Nephron (organoid): Measurements from ENCODE around the gene IFI27L1.

Experiments
- H3K27ac Mint-ChIP-seq, 3 experiments: 2 replicates each; pipeline ENCODE4 v1.8.0; 2020; ENCODE audit warnings: mixed read lengths in 3 of 3, mild to moderate bottlenecking in 2 of 3, moderate library complexity in 1 of 3
- H3K27me3 Mint-ChIP-seq: 2 replicates; pipeline ENCODE4 v1.8.0; 2021; ENCODE audit warnings: low read depth, mild to moderate bottlenecking, moderate library complexity, mixed read lengths
- H3K36me3 Mint-ChIP-seq: 2 replicates; pipeline ENCODE4 v1.8.0; 2020; ENCODE audit warnings: low read depth, mixed read lengths
- H3K4me1 Mint-ChIP-seq: 2 replicates; pipeline ENCODE4 v1.8.0; 2020; ENCODE audit warnings: mixed read lengths
- H3K4me3 Mint-ChIP-seq, 3 experiments: 2 replicates each; pipeline ENCODE4 v1.8.0; 2020; ENCODE audit warnings: mild to moderate bottlenecking in 3 of 3, mixed read lengths in 3 of 3, moderate library complexity in 2 of 3
- H3K9me3 Mint-ChIP-seq: 2 replicates; pipeline ENCODE4 v1.8.0; 2020; ENCODE audit warnings: mixed read lengths
- TF ChIP-seq, protein P1 (sequence below), 3 experiments: fragments of 200-600 bp; sonication (generic); IDR thresholded peaks; one replicate each; pipeline ENCODE4 v1.5.0; 2021; ENCODE audit warnings: antibody characterized with exemption in 3 of 3; ENCODE audit not compliant: unreplicated experiment in 3 of 3

Gene IFI27L1

DNA sequence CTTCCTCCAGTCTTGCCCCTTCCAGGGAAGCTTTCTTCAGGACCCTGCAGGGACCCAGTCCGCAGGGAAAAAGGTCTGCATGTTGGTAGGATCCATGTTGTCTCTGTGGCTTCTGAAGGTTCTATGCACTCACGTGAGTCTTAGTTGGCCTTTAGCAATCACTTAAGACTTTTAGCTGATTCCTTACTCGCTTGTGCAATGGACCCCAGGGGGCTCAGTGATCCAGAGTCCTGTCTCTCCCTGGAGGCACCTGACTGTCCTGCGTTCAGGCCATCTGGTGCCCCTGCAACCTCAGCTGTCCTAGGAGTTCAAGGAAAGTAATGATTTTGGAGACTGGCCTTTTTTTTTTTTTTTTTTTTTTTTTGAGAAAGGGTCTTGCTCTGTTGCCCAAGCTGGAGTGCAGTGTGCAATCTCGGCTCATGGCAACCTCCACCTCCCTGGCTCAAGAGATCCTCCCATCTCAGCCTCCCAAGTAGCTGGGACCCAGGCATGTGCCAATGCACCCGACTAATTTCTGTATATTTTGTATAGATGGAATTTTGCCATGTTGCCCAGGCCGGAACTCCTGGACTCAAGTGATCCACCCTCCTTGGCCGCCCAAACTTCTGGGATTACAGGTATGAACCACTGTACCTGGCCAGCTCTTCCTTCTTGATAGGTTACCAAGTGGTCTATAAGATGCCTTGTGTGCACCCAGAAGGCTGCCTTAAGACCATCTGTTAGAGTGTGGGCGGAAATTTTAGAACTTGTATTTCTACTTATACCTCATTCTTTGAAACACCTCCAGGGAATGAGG is 43.7 kb downstream of the IFI27L1 start:
- TF ChIP-seq, protein P1, sequence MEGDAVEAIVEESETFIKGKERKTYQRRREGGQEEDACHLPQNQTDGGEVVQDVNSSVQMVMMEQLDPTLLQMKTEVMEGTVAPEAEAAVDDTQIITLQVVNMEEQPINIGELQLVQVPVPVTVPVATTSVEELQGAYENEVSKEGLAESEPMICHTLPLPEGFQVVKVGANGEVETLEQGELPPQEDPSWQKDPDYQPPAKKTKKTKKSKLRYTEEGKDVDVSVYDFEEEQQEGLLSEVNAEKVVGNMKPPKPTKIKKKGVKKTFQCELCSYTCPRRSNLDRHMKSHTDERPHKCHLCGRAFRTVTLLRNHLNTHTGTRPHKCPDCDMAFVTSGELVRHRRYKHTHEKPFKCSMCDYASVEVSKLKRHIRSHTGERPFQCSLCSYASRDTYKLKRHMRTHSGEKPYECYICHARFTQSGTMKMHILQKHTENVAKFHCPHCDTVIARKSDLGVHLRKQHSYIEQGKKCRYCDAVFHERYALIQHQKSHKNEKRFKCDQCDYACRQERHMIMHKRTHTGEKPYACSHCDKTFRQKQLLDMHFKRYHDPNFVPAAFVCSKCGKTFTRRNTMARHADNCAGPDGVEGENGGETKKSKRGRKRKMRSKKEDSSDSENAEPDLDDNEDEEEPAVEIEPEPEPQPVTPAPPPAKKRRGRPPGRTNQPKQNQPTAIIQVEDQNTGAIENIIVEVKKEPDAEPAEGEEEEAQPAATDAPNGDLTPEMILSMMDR (IDR thresholded peaks at IDR 0.05; ENCODE audit: unreplicated experiment in 3 of 3), result no peak
- peaks cover 14% of the 10 kb centered on the region for H3K9me3 Mint-ChIP-seq
- no peak overlapping the region for H3K4me3 Mint-ChIP-seq
- no peaks in the 10 kb centered on the region for H3K27me3 Mint-ChIP-seq
- peaks cover 20% of the 10 kb centered on the region for H3K4me1 Mint-ChIP-seq
- H3K27ac Mint-ChIP-seq, result no peak overlapping the region
- peaks cover 5% of the 10 kb centered on the region for H3K36me3 Mint-ChIP-seq

DNA sequence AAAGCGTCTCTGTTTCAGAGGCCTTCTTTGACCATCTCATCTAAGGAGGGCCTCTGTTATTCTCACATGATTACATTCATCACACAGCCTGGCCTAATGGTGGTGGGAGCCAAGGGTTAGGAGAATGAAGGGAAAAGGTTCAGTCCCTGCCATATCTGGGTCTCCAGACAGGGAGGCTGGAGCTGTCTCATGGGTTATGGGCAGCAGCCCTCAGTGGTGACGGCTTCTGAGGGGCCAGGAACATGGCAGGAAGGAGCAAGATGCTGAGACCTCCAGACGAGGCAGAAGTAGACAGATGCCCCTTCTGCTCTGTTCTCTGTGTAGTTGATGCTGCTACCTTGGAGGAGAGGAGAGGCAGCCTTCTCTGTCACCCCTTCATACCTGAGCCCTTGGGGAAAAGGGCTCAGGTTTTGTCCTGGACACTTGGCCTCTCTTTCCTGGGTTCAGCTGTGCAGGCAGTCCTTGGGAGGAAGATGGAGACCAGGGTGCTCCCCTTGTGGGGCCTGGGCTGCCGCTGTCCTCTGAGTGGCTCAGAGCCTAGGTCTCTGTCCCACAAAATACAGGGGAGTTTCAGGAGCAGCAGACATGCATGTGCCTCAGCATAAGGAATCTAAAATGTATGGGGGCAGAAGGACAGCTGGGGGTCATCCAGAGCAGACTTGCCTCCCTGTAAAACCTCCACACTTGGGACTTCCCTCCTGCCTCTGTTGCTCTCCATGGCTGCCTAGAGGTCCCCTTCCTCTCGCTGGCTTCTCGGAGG is 44.7 kb downstream of the IFI27L1 start:
- Mint-ChIP-seq H3K27ac (no peak overlapping the region), H3K4me3 (no peak overlapping the region), H3K4me1 (peaks cover 25% of the 10 kb centered on the region), H3K36me3 (peaks cover 1% of the 10 kb centered on the region), H3K27me3 (no peaks in the 10 kb centered on the region), H3K9me3 (peaks cover 10% of the 10 kb centered on the region)
- TF ChIP-seq, protein P1 (IDR thresholded peaks at IDR 0.05; ENCODE audit: unreplicated experiment in 3 of 3), result no peak

- Mint-ChIP-seq H3K36me3 (no peaks in the 10 kb centered on the region), H3K27me3 (no peaks in the 10 kb centered on the region), H3K4me1 (peaks cover 20% of the 10 kb centered on the region), H3K4me3 (no peak overlapping the region), H3K9me3 (peaks cover 6% of the 10 kb centered on the region), H3K27ac (peak overlapping the region in 1 of 3 experiments; percentile 7)
- TF ChIP-seq, protein P1 (IDR thresholded peaks at IDR 0.05; ENCODE audit: unreplicated experiment in 3 of 3), result no peak
Observed at GRCh38 chr14:94126419-94126677, 45.2 kb downstream of the IFI27L1 start.

DNA sequence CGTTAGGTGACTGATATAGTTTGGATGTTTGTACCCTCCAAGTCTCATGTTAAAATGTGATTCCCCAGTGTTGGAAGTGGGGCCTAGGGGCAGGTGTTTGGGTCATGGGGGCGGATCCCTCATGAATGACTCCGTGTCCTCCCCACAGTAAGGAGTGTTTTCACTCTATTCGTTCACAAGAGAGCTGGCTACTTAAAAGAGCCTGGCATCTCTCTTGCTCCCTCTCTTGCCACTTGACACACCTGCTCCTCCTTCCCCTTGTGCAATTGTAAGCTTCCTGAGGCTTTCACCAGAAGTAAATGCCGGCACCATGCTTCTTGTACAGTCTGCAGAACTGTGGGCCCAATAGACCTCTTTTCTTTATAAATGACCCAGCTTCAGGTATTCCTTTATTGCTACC is 45.7 kb downstream of the IFI27L1 start:
- H3K9me3 Mint-ChIP-seq, result peaks cover 3% of the 10 kb centered on the region
- H3K36me3 Mint-ChIP-seq, result no peaks in the 10 kb centered on the region
- H3K27ac Mint-ChIP-seq, result no peak overlapping the region
- peaks cover 15% of the 10 kb centered on the region for H3K4me1 Mint-ChIP-seq
- peaks cover under 1% of the 10 kb centered on the region for H3K27me3 Mint-ChIP-seq
- TF ChIP-seq, protein P1 (IDR thresholded peaks at IDR 0.05; ENCODE audit: unreplicated experiment in 3 of 3), result no peak
- H3K4me3 Mint-ChIP-seq, result no peak overlapping the region

- Mint-ChIP-seq H3K27me3 (peaks cover 6% of the 10 kb centered on the region), H3K9me3 (no peaks in the 10 kb centered on the region), H3K27ac (no peak overlapping the region), H3K4me3 (peak overlapping the region in 1 of 3 experiments; percentile 34), H3K36me3 (no peaks in the 10 kb centered on the region), H3K4me1 (peaks cover 12% of the 10 kb centered on the region)
- TF ChIP-seq, protein P1 (IDR thresholded peaks at IDR 0.05; ENCODE audit: unreplicated experiment in 3 of 3), result no peak
Observed at GRCh38 chr14:94127330-94127729, 46.2 kb downstream of the IFI27L1 start.
